Panc1 (cell line): ENCODE data around the gene TP53BP1.

Source experiments
- POLR2AphosphoS5 ChIP-seq: IDR thresholded peaks from 2 replicates; pipeline ENCODE4 v1.6.1; 2012; ENCODE audit warnings: mild to moderate bottlenecking, low read depth, low read length, moderate library complexity
- REST ChIP-seq, 2 experiments: IDR thresholded peaks; 2 replicates each; pipeline ENCODE4 v1.6.1; 2011 to 2012; ENCODE audit warnings: low read depth in 2 of 2, control low read depth in 1 of 2, low read length in 1 of 2, mild to moderate bottlenecking in 1 of 2, moderate library complexity in 1 of 2; ENCODE audit not compliant: insufficient read depth in 1 of 2
- SIN3A ChIP-seq: IDR thresholded peaks from 2 replicates; pipeline ENCODE4 v1.6.1; 2012; ENCODE audit warnings: low read depth, mild to moderate bottlenecking, low read length, moderate library complexity, borderline replicate concordance; ENCODE audit not compliant: insufficient read depth
- TCF7L2 ChIP-seq: IDR thresholded peaks from 2 replicates; pipeline ENCODE4 v1.6.1; 2011; ENCODE audit warnings: mild to moderate bottlenecking, low read depth, low read length, inconsistent platforms
- TF ChIP-seq, protein P1 (sequence below): fragments of 450-650 bp; IDR thresholded peaks from 2 replicates; pipeline ENCODE4 v1.5.1; 2017; ENCODE audit warnings: mild to moderate bottlenecking

GRCh38 chr15:43538091-43538490 lies 45.1 kb upstream of the TP53BP1 start:
- TF ChIP-seq, protein P1, sequence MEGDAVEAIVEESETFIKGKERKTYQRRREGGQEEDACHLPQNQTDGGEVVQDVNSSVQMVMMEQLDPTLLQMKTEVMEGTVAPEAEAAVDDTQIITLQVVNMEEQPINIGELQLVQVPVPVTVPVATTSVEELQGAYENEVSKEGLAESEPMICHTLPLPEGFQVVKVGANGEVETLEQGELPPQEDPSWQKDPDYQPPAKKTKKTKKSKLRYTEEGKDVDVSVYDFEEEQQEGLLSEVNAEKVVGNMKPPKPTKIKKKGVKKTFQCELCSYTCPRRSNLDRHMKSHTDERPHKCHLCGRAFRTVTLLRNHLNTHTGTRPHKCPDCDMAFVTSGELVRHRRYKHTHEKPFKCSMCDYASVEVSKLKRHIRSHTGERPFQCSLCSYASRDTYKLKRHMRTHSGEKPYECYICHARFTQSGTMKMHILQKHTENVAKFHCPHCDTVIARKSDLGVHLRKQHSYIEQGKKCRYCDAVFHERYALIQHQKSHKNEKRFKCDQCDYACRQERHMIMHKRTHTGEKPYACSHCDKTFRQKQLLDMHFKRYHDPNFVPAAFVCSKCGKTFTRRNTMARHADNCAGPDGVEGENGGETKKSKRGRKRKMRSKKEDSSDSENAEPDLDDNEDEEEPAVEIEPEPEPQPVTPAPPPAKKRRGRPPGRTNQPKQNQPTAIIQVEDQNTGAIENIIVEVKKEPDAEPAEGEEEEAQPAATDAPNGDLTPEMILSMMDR, result no peak
- TF ChIP-seq POLR2AphosphoS5, result no peak
- no peak for TF ChIP-seq SIN3A
- no peak for TF ChIP-seq REST (IDR thresholded peaks at IDR 0.05; ENCODE audit: insufficient read depth in 1 of 2, low read depth in 2 of 2, low read length in 1 of 2)
- TF ChIP-seq TCF7L2, result no peak
